OCI-LY7 (cell line): ENCODE results near the gene LMNTD2. TPM values are rescaled to one million over a fixed set of nuclear protein-coding genes. Genes with fewer than 3 reads are reported as not detected.

Source experiments
- BruUV-seq: library from RNA; stranded (reverse); fragments of 400-500 nt; replicated peaks from 2 replicates; lab custom pipeline; 2021; lab: Mats Ljungman, UMichigan
- CTCF ChIA-PET: fragments of 300-600 bp; sonication (Branson Sonifier 250); formaldehyde crosslinking; loops from one replicate; lab custom pipeline; 2022; ENCODE audit warnings: antibody characterized with exemption; ENCODE audit not compliant: unreplicated experiment; lab: Charles Lee
- POLR2A ChIA-PET: fragments of 300-600 bp; sonication (Branson Sonifier 250); formaldehyde crosslinking; loops from one replicate; lab custom pipeline; 2022; ENCODE audit warnings: antibody characterized with exemption; lab: Charles Lee
- DNase-seq: peaks from one replicate; pipeline ENCODE4 v3.0.0-alpha.2; 2015; ENCODE audit warnings: low spot score
- H2AFZ ChIP-seq: fragments of 200-600 bp; sonication (generic), shearing (Covaris generic); 2 replicates; pipeline ENCODE4 v1.6.1; 2014; ENCODE audit warnings: mild to moderate bottlenecking, antibody characterized with exemption, low read length, moderate library complexity
- H3K27ac ChIP-seq: fragments of 200-600 bp; sonication (generic); 2 replicates; pipeline ENCODE4 v1.5.1; 2014; ENCODE audit warnings: mixed run types, low read depth, mild to moderate bottlenecking, moderate library complexity, low read length, inconsistent platforms; ENCODE audit not compliant: poor library complexity, severe bottlenecking
- H3K36me3 ChIP-seq: fragments of 200-600 bp; sonication (generic); 2 replicates; pipeline ENCODE4 v1.6.1; 2014; ENCODE audit warnings: mild to moderate bottlenecking, antibody characterized with exemption, low read length, moderate library complexity, mixed read lengths; ENCODE audit not compliant: insufficient read depth
- H3K4me1 ChIP-seq: fragments of 200-600 bp; sonication (generic); 2 replicates; pipeline ENCODE4 v1.5.1; 2014; ENCODE audit warnings: mild to moderate bottlenecking, low read length; ENCODE audit not compliant: insufficient read depth, poor library complexity, severe bottlenecking
- H3K4me2 ChIP-seq: fragments of 200-600 bp; sonication (generic); 2 replicates; pipeline ENCODE4 v1.6.1; 2014; ENCODE audit warnings: mild to moderate bottlenecking, low read length
- H3K4me3 ChIP-seq: fragments of 200-600 bp; sonication (generic); 2 replicates; pipeline ENCODE4 v1.5.1; 2014; ENCODE audit warnings: mild to moderate bottlenecking, low read depth, low read length; ENCODE audit not compliant: poor library complexity, severe bottlenecking
- H3K79me2 ChIP-seq: fragments of 200-600 bp; sonication (generic); 2 replicates; pipeline ENCODE4 v1.6.1; 2016; ENCODE audit warnings: low read depth, mild to moderate bottlenecking, low read length, moderate library complexity, mixed read lengths; ENCODE audit not compliant: insufficient read depth
- H3K9me2 ChIP-seq: fragments of 200-600 bp; sonication (generic); 2 replicates; pipeline ENCODE4 v1.6.1; 2016; ENCODE audit warnings: mild to moderate bottlenecking, low read length, mixed read lengths; ENCODE audit not compliant: insufficient read depth
- H3K9me3 ChIP-seq: fragments of 200-600 bp; sonication (generic); 2 replicates; pipeline ENCODE4 v1.6.1; 2014; ENCODE audit warnings: mild to moderate bottlenecking, mixed run types, low read length, mixed read lengths
- H4K20me1 ChIP-seq: fragments of 200-600 bp; sonication (generic); 2 replicates; pipeline ENCODE4 v1.6.1; 2014; ENCODE audit warnings: mild to moderate bottlenecking, antibody characterized with exemption, low read length, moderate library complexity, mixed read lengths; ENCODE audit not compliant: insufficient read depth
- EZH2phosphoT487 ChIP-seq: fragments of 200-600 bp; sonication (generic); IDR thresholded peaks from 2 replicates; pipeline ENCODE4 v1.6.1; 2018; ENCODE audit warnings: low read depth, borderline replicate concordance, mild to moderate bottlenecking, mixed run types, antibody characterized with exemption, low read length, moderate library complexity, mixed read lengths
- intact Hi-C: fragments of 100-400 bp; cut with micrococcal nuclease; formaldehyde crosslinking; loops from one replicate; pipeline ENCODE4 v1.10.0; 2022; ENCODE audit not compliant: unreplicated experiment
- total RNA-seq, 2 experiments: library from RNA; depleted of rRNA in 1 of 2; stranded (reverse); fragments of >200 nt in 1 of 2; shearing (Covaris generic) in 1 of 2; gene quantifications; 2 replicates each; pipeline ENCODE4 v1.2.3, GENCODE V29; 2014 to 2022
- TF ChIP-seq, protein P1 (sequence below): fragments of 200-600 bp; sonication (generic); conservative IDR thresholded peaks from 2 replicates; pipeline ENCODE4 v1.5.1; 2014; ENCODE audit warnings: mild to moderate bottlenecking, antibody characterized with exemption, low read length, moderate library complexity, mixed read lengths

LMNTD2 gene
- total RNA-seq, 2 experiments from 2014 or later, result 4.7 to 17.7 TPM

DNA sequence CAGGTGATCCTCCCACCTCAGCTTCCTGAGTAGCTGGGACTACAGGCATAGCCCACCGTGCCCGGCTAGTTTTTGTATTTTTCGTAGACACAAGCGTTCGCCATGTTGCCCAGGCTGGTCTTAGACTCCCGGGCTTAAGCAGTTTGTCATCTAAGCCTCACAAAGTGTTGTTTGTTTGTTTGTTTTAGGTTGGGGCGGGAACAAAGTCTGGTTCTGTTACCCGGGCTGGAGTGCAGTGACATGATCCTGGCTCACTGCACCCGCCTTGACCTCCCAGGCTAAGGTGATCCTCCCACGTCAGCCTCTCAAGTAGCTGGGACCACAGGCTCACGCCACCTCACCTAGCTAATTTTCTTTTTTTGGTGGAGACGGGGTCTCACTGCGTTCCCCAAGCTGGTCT, 42.6 kb upstream of the LMNTD2 start:
- H2AFZ ChIP-seq, result no peak overlapping the region
- BruUV-seq, result no TSS peak

DNA sequence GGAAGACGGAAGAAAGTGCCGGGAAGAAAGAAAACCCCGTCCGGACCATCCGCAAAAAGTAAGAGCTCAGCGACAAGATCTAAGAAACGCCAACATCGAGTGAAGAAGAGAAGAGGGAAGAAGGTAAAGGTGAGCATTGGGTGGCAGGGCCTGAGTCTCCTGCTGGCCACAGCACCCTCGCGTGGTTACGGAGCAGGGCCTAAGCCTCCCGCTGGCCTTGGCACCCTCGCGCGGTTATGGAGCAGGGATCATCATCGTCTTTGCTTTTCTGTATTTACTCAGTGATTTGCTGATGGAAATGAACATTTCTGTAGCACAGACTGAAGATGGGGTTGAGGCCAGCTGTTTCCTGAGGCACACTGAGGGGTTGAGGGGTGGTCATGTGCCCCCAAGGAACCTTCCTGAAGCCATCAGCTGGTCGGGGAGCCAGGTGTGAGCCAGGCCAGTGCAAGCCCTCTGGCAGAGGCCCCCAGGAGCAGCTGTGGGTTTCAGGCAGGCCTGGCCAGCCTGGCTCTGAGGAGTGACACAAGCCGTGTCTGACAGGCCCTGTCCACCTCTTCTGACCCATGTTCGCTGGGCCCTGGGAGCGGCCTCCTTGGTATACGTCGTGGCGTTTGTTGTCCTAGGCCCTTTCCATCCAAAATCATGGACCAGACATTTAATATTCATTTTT, 41.2 kb upstream of the LMNTD2 start:
- ChIA-PET POLR2A (interaction anchor here (0.8 kb wide), 1 partner anchor 42 kb away, joined by 4 read pairs; no protein-coding TSS in a partner anchor), CTCF (no interaction called here)
- DNase-seq, result no peak
- H2AFZ ChIP-seq, result no peak overlapping the region
- TF ChIP-seq, protein P1, sequence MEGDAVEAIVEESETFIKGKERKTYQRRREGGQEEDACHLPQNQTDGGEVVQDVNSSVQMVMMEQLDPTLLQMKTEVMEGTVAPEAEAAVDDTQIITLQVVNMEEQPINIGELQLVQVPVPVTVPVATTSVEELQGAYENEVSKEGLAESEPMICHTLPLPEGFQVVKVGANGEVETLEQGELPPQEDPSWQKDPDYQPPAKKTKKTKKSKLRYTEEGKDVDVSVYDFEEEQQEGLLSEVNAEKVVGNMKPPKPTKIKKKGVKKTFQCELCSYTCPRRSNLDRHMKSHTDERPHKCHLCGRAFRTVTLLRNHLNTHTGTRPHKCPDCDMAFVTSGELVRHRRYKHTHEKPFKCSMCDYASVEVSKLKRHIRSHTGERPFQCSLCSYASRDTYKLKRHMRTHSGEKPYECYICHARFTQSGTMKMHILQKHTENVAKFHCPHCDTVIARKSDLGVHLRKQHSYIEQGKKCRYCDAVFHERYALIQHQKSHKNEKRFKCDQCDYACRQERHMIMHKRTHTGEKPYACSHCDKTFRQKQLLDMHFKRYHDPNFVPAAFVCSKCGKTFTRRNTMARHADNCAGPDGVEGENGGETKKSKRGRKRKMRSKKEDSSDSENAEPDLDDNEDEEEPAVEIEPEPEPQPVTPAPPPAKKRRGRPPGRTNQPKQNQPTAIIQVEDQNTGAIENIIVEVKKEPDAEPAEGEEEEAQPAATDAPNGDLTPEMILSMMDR, result no peak
- no peak for TF ChIP-seq EZH2phosphoT487
- no peaks in the 10 kb centered on the region for H3K9me2 ChIP-seq
- intact Hi-C loops, result no loop called here
- H3K36me3 ChIP-seq, result peaks cover 90% of the 10 kb centered on the region
- no peak overlapping the region for H3K27ac ChIP-seq
- BruUV-seq, result no TSS peak
- H3K4me1 ChIP-seq, result no peaks in the 10 kb centered on the region
- no peaks in the 10 kb centered on the region for H4K20me1 ChIP-seq
- H3K4me3 ChIP-seq, result no peak overlapping the region
- H3K9me3 ChIP-seq, result no peaks in the 10 kb centered on the region
- no peaks in the 10 kb centered on the region for H3K79me2 ChIP-seq
- no peak overlapping the region for H3K4me2 ChIP-seq

More for the DNA sequence above, 42.6 kb upstream of the LMNTD2 start:
- no peak for DNase-seq
- Histone ChIP-seq H3K27ac (no peak overlapping the region), H3K4me1 (no peaks in the 10 kb centered on the region), H3K4me3 (no peak overlapping the region), H3K36me3 (peaks cover 91% of the 10 kb centered on the region), H3K4me2 (no peak overlapping the region), H3K9me3 (no peaks in the 10 kb centered on the region), H3K79me2 (no peaks in the 10 kb centered on the region), H4K20me1 (no peaks in the 10 kb centered on the region), H3K9me2 (no peaks in the 10 kb centered on the region)
- ChIA-PET POLR2A (interaction anchor here (0.6 kb wide), 1 partner anchor 12 kb away, joined by 6 read pairs; no protein-coding TSS in a partner anchor), CTCF (no interaction called here)
- intact Hi-C loops, result no loop called here
- TF ChIP-seq, protein P1, result no peak
- TF ChIP-seq EZH2phosphoT487, result no peak

DNA sequence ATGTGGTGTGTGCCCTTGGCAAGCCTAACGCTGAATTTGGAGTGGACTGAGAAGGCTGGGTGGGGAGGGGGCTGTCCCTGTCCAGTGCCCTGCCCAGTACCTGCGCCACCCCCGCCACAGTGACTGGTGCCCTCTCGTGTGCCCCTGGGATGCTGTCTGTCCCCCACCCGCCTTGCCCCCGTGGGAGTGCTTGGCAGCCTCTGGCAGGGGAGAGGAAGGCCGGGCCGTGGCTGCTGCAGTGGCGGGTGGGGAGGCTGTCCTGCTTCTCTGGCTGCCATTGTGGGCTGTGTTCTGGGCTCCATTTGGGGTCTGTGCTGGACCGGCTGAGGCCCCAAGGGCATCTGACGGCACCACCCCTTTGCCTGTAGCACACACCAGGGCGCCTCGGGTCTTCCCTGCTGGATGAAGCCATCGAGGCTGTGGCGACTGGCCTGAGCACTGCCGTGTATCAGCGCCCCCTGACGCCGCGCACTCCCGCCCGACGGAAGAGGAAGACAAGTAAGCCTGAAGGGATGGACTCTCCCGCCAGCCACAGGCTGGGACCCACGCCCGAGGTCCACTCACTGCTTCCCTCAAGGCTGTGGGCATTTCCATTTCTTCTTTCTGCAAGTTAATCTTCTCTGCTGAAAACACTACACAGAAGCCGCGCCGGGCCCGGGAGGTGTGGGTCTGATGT, 37.6 kb upstream of the LMNTD2 start:
- intact Hi-C loops, result no loop called here
- CTCF ChIA-PET, result no interaction called here
- Histone ChIP-seq H3K79me2 (no peaks in the 10 kb centered on the region), H2AFZ (no peak overlapping the region), H3K4me2 (no peak overlapping the region), H4K20me1 (no peaks in the 10 kb centered on the region), H3K9me2 (no peaks in the 10 kb centered on the region), H3K27ac (no peak overlapping the region), H3K36me3 (peaks cover 90% of the 10 kb centered on the region), H3K9me3 (no peaks in the 10 kb centered on the region), H3K4me1 (no peaks in the 10 kb centered on the region), H3K4me3 (no peak overlapping the region)
- no peak for TF ChIP-seq EZH2phosphoT487
- TF ChIP-seq, protein P1, result no peak
- no peak for DNase-seq
- POLR2A ChIA-PET, result no interaction called here
- no TSS peak for BruUV-seq
